Testis (tissue), 3 donors: Measurements from ENCODE around the gene PITX1. TPM values are rescaled to one million over a fixed set of nuclear protein-coding genes. Genes with fewer than 3 reads are reported as not detected.

Experiments
- DNase-seq: peaks from one replicate; pipeline ENCODE4 v3.0.0-alpha.2; 2019
- H3K27ac ChIP-seq, 2 donors: fragments of 200-600 bp; sonication (generic); one replicate each; pipeline ENCODE4 v1.5.1; 2019
- H3K27me3 ChIP-seq: fragments of 200-600 bp; sonication (generic); one replicate; pipeline ENCODE4 v1.5.1; 2019
- H3K36me3 ChIP-seq: fragments of 200-600 bp; sonication (generic); one replicate; pipeline ENCODE4 v1.5.1; 2017; ENCODE audit warnings: low read depth; ENCODE audit errors: missing control alignments
- H3K4me1 ChIP-seq: fragments of 200-600 bp; sonication (generic); one replicate; pipeline ENCODE4 v1.5.1; 2019
- H3K4me3 ChIP-seq, 2 donors: fragments of 200-600 bp; sonication (generic); one replicate each; pipeline ENCODE4 v1.5.1; 2017 to 2019
- H3K9me3 ChIP-seq: fragments of 200-600 bp; sonication (generic); one replicate; pipeline ENCODE4 v1.5.1; 2017
- POLR2A ChIP-seq: fragments of 450-650 bp; IDR thresholded peaks from one replicate; pipeline ENCODE4 v1.6.1; 2017; ENCODE audit warnings: antibody characterized with exemption, mild to moderate bottlenecking, moderate library complexity
- WGBS, 2 donors: methylation state at CpG; one replicate each; pipeline ENCODE4 v1.1.5; 2018; 5-methylcytosine and 5-hydroxymethylcytosine counted together
- intact Hi-C: fragments of 100-400 bp; cut with DNase I; formaldehyde crosslinking; loops from one replicate; pipeline ENCODE4 v1.15.1; 2023; ENCODE audit warnings: low total_unique reads
- polyA plus RNA-seq: library from polyadenylated mRNA; stranded (reverse); fragments of 350-450 nt; fragmentation: Illumina TruSeq; extraction: RNeasy Lipid Tissue Mini Kit (QIAGEN cat#74804); gene quantifications from one replicate; pipeline ENCODE4 v1.2.3, GENCODE V29; 2014; ENCODE audit warnings: low read depth, low replicate concordance; ENCODE audit not compliant: insufficient read depth
- total RNA-seq, 2 donors: library from RNA; depleted of rRNA; stranded (reverse); fragments of >200 nt; gene quantifications; one replicate each; pipeline ENCODE4 v1.2.3, GENCODE V29; 2016
- TF ChIP-seq, protein P1 (sequence below), 3 experiments: fragments of 450-650 bp in 2 of 3; fragments of 200-600 bp in 1 of 3; sonication (generic) in 1 of 3; IDR thresholded peaks; one replicate each; pipeline ENCODE4 v1.5.1; 2016 to 2019; ENCODE audit warnings: antibody characterized with exemption in 3 of 3, mild to moderate bottlenecking in 2 of 3, moderate library complexity in 1 of 3

Gene PITX1
- total and polyA plus RNA-seq, 3 donors from 2014 or later = 3.0 to 4.1 (median 3.6) TPM

DNA sequence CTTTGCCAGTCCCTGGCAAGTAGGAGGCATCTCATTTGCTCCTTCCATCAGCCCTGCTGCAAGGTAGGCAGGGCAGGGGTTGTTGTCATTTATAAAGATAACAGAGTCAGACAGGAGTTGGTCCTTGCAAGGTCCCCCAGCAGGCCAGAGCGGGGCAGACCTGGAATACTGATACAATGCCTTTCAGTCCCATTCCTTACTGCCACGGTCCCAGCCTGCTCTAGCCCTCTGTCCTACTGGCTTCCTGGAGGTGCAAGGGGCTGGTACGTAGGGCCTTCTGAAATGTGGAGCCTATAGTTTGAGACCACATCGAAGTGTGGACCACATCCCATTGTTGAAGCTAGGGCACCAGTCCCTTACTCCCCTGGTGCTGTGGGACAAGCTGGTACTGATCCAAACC lies 42.8 kb upstream of the PITX1 start:
- Histone ChIP-seq H3K9me3 (no peaks in the 10 kb centered on the region), H3K4me3 (no peak overlapping the region), H3K27ac (no peak overlapping the region), H3K27me3 (no peaks in the 10 kb centered on the region), H3K4me1 (no peaks in the 10 kb centered on the region), H3K36me3 (no peaks in the 10 kb centered on the region)
- intact Hi-C loops = no loop called here
- no peak for DNase-seq
- WGBS, 2 donors = 56 to 90% methylated on average over 4 of the region's 4 CpGs
- TF ChIP-seq, protein P1, sequence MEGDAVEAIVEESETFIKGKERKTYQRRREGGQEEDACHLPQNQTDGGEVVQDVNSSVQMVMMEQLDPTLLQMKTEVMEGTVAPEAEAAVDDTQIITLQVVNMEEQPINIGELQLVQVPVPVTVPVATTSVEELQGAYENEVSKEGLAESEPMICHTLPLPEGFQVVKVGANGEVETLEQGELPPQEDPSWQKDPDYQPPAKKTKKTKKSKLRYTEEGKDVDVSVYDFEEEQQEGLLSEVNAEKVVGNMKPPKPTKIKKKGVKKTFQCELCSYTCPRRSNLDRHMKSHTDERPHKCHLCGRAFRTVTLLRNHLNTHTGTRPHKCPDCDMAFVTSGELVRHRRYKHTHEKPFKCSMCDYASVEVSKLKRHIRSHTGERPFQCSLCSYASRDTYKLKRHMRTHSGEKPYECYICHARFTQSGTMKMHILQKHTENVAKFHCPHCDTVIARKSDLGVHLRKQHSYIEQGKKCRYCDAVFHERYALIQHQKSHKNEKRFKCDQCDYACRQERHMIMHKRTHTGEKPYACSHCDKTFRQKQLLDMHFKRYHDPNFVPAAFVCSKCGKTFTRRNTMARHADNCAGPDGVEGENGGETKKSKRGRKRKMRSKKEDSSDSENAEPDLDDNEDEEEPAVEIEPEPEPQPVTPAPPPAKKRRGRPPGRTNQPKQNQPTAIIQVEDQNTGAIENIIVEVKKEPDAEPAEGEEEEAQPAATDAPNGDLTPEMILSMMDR (IDR thresholded peaks at IDR 0.05) = no peak
- no peak for TF ChIP-seq POLR2A

- Histone ChIP-seq H3K27me3 (no peaks in the 10 kb centered on the region), H3K36me3 (no peaks in the 10 kb centered on the region), H3K4me3 (no peak overlapping the region), H3K4me1 (no peaks in the 10 kb centered on the region), H3K9me3 (no peaks in the 10 kb centered on the region), H3K27ac (no peak overlapping the region)
- intact Hi-C loops = no loop called here
- DNase-seq = no peak
- 90 to 94% methylated on average over 10 to 12 of the region's 12 CpGs for WGBS, 2 donors
- TF ChIP-seq POLR2A = no peak
- TF ChIP-seq, protein P1 (IDR thresholded peaks at IDR 0.05) = no peak
Observed at GRCh38 chr5:135076051-135076491, 42.0 kb upstream of the PITX1 start.

DNA sequence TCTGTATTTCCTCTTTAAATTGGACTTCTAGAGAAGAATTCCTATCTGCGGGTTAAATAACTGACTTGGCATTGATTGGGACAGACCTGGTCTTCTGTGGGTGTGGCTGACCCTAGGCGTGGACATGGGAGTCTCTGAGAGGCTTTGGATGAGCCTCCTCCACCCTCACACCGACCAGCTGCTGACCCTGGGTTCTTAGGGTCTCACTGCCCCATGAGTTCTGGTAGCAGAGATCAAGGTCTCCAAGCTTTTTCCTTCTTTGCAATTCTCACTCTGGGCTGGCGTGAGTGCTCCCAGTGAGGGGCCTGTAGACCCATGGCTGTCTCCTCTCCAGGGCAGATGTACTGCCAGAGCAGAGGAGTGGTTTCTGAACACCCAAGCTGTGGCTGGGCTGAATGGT lies 41.6 kb upstream of the PITX1 start:
- H3K27me3 ChIP-seq = no peaks in the 10 kb centered on the region
- intact Hi-C loops = no loop called here
- no peak overlapping the region for H3K4me3 ChIP-seq
- no peaks in the 10 kb centered on the region for H3K4me1 ChIP-seq
- no peak overlapping the region for H3K27ac ChIP-seq
- TF ChIP-seq, protein P1 (IDR thresholded peaks at IDR 0.05) = no peak
- no peak for TF ChIP-seq POLR2A
- H3K9me3 ChIP-seq = no peaks in the 10 kb centered on the region
- no peak for DNase-seq
- H3K36me3 ChIP-seq = no peaks in the 10 kb centered on the region
- 31 to 78% methylated on average over 3 to 4 of the region's 4 CpGs for WGBS, 2 donors

- H3K27me3 ChIP-seq = no peaks in the 10 kb centered on the region
- no peaks in the 10 kb centered on the region for H3K9me3 ChIP-seq
- no peak overlapping the region for H3K4me3 ChIP-seq
- DNase-seq = no peak
- H3K27ac ChIP-seq = no peak overlapping the region
- TF ChIP-seq POLR2A = no peak
- TF ChIP-seq, protein P1 (IDR thresholded peaks at IDR 0.05) = no peak
- H3K4me1 ChIP-seq = no peaks in the 10 kb centered on the region
- 60 to 70% methylated on average over 7 to 8 of the region's 8 CpGs for WGBS, 2 donors
- no peaks in the 10 kb centered on the region for H3K36me3 ChIP-seq
- intact Hi-C loops = no loop called here
Observed at GRCh38 chr5:135073761-135074345, 39.8 kb upstream of the PITX1 start.
